PFSK-1 (cell line): ENCODE measurements around the gene CREB3L1.

ENCODE experiments used
- POLR2AphosphoS5 ChIP-seq: IDR thresholded peaks from 2 replicates; pipeline ENCODE4 v1.6.1; 2012; ENCODE audit warnings: low read depth, mild to moderate bottlenecking, control low read depth, low read length, moderate library complexity
- REST ChIP-seq, 2 experiments: IDR thresholded peaks; 2 replicates each; pipeline versions ENCODE4 v1.6.1 to v1.8.0; 2011 to 2012; ENCODE audit warnings: low read depth in 2 of 2, low read length in 2 of 2, control low read depth in 1 of 2, inconsistent platforms in 1 of 2, mild to moderate bottlenecking in 1 of 2, moderate library complexity in 1 of 2; ENCODE audit not compliant: insufficient read depth in 1 of 2
- TAF1 ChIP-seq: IDR thresholded peaks from 2 replicates; pipeline ENCODE4 v1.6.1; 2012; ENCODE audit warnings: low read length, control low read depth, borderline replicate concordance; ENCODE audit not compliant: insufficient read depth

GRCh38 chr11:46239801-46240061 lies 37.7 kb upstream of the CREB3L1 start:
- TF ChIP-seq REST (IDR thresholded peaks at IDR 0.05; ENCODE audit: insufficient read depth in 1 of 2, low read depth in 2 of 2, low read length in 2 of 2) (no peak), POLR2AphosphoS5 (no peak), TAF1 (no peak)
